Non-pigmented ciliary epithelial cell (primary cell): Measurements from ENCODE around the gene PEF1.
A peak's percentile ranks its signal among the peaks of the same experiment; 100 is the strongest.

Experiments used
- DNase-seq: peaks from one replicate; pipeline ENCODE4 v3.0.0-alpha.2; 2010; ENCODE audit warnings: low read depth

PEF1 gene

GRCh38 chr1:31627930-31628559, 16.6 kb downstream of the PEF1 start:
- DNase-seq = no peak

GRCh38 chr1:31627301-31627929, 17.3 kb downstream of the PEF1 start:
- DNase-seq = no peak

GRCh38 chr1:31626223-31627207, 18.2 kb downstream of the PEF1 start:
- DNase-seq = no peak

GRCh38 chr1:31625561-31626222, 19.0 kb downstream of the PEF1 start:
- DNase-seq = peak; percentile 28

GRCh38 chr1:31624731-31625514, 19.8 kb downstream of the PEF1 start:
- no peak for DNase-seq

GRCh38 chr1:31624309-31624708, 20.4 kb downstream of the PEF1 start:
- no peak for DNase-seq

GRCh38 chr1:31623365-31623764, 21.3 kb downstream of the PEF1 start:
- no peak for DNase-seq

- no peak for DNase-seq
These were observed 22.6 kb downstream of the PEF1 start for GRCh38 chr1:31621847-31622730.

- DNase-seq = no peak
These were observed 23.2 kb downstream of the PEF1 start for GRCh38 chr1:31621498-31621820.

GRCh38 chr1:31620631-31621497, 23.8 kb downstream of the PEF1 start:
- DNase-seq = no peak

GRCh38 chr1:31618916-31619846, 25.5 kb downstream of the PEF1 start:
- DNase-seq = no peak

- DNase-seq = no peak
These were observed 26.5 kb downstream of the PEF1 start for GRCh38 chr1:31617916-31618746.

GRCh38 chr1:31617218-31617915, 27.3 kb downstream of the PEF1 start, which contains the start of gene HCRTR1:
Gene HCRTR1 (plus strand): TSS chr1:31617689. CDS start chr1:31619193, 1,504 bp downstream.
- no peak for DNase-seq

GRCh38 chr1:31615939-31616338, 28.7 kb downstream of the PEF1 start:
- DNase-seq = no peak

- DNase-seq = no peak
These were observed 29.3 kb downstream of the PEF1 start for GRCh38 chr1:31615414-31615813.

- DNase-seq = no peak
These were observed 30.2 kb downstream of the PEF1 start for GRCh38 chr1:31614414-31615005.
